ENCODE measurements around the gene SRRM1.
"Not testable (repeated sequence)": the region's sequence is repeated elsewhere in the genome, so short reads cannot be mapped to it uniquely, and the experiment has no call there.

The SRRM1 gene

DNA sequence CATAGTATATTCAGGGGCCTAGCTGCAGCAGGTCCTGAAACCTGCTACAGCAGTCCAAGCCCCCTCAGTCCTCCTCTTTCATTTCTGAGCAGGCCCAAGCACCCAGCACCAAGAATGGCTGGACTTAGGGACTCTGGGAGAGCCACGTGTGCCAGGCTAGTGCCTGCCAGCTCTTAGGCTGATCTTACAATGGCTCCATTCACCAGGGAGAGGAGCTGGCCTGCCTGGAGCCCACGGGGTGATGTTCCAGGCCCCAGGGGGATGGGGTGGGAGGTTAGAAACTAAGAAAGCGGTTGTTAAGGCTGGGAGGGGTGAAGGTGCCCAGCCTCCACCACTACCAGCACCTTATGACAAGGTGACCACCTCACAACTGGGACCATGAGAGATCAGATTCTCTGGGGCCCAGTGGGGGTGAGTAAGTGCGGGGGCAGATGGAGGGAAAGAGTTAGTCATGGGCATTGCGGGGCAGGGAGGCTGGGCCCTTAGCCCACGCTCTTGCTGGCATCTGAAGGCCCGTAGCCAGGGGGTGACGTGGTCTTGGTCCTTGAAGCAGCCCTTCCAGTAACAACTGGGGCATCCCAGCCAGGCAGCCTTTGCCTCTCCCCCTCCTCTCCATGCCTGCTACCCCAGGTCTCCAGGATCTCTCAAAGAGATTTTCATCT is 71.9 kb downstream of the SRRM1 start:
- no peak overlapping the region for H3K4me3 ChIP-seq (ENCODE audit: low read depth, low read length)

DNA sequence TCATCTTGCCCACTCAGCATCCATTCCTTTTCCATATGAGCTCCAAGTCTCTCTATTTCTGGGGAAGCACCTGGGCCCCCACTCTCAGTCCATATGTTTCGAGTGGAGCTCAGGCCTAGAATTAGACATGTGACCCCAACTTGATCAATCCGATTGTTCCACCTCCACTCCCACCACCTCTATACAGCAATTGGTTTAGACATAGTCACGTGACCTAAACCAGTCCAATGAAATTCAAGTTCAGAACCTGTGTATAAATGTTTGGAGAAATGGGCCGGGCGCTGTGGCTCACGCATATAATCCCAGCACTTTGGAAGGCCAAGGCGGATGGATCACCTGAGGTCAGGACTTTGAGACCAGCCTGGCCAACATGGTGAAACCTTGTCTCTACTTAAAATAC is 72.6 kb downstream of the SRRM1 start:
- no peak overlapping the region for H3K4me3 ChIP-seq (ENCODE audit: low read depth, low read length)

DNA sequence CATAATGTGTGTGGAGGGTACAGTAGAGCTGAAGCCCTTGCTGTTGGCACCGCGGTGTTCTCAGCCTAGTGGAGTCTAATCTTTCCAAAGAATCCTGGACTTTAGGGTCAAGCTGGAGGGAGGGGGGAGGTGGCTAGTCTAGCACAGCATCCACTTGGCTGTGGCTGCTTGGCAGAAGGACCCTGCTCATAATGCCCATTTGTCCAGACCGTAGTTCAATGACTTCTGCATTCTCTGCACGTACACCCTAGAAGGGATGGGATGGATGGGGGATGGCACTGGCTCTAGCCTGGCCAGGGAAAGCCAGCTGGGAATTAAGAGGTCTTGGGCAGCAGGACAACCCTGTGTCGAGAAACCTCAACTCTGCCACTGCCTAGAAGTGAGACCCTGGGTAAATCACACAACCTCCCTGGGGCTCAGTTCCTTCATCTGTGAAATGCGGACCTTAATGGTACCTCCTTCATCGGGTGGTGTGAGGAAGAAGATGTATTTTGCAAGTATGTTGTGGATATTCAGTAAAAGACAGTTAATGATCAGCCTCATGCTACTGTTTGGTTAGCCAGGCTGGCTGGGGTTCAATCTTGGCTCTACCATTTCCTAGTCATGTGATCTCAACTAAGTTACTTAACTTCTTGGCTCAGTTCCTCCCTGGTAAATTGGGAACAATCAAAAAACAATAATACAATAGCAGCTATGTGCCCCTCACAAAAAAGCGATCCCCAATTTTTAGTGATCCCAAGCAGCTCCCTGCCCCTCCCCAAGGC is 75.0 kb downstream of the SRRM1 start:
- no peak overlapping the region for H3K4me3 ChIP-seq (ENCODE audit: low read depth, low read length)

DNA sequence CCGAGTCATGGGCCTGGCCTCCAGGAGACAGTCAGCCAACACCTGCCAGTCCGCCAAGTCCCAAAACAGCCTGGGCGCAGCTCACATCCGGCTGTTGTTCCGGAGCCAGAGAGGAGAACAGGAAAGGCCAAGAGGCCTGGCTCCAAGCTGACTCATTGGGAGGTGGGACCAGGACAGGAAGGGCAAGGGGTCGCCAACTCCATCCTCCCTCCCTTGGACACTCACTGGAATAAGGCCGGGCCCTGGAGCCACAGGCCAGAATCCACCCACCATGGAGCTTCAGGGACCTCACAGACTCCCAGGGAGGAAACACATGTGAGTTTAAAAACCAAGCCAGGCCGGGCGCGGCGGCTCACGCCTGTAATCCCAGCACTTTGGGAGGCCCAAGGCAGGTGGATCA is 77.0 kb downstream of the SRRM1 start:
- no peak overlapping the region for H3K4me3 ChIP-seq (ENCODE audit: low read depth, low read length)

DNA sequence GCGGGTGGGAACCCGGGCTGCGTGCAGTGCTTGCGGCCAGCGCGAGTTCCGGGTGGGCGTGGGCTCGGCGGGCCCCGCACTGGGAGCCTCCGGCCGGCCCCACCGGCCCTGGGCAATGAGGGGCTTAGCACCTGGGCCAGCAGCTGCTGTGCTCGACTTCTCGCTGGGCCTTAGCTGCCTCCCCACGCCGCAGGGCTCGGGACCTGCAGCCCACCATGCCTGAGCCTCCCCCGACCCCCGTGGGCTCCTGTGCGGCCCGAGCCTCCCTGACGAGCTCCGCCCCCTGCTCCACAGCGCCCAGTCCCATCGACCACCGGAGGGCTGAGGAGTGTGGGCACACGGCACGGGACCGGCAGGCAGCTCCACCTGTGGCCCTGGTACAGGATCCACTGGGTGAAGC is 78.4 kb downstream of the SRRM1 start:
- no peak overlapping the region for H3K4me3 ChIP-seq (ENCODE audit: low read depth, low read length)

DNA sequence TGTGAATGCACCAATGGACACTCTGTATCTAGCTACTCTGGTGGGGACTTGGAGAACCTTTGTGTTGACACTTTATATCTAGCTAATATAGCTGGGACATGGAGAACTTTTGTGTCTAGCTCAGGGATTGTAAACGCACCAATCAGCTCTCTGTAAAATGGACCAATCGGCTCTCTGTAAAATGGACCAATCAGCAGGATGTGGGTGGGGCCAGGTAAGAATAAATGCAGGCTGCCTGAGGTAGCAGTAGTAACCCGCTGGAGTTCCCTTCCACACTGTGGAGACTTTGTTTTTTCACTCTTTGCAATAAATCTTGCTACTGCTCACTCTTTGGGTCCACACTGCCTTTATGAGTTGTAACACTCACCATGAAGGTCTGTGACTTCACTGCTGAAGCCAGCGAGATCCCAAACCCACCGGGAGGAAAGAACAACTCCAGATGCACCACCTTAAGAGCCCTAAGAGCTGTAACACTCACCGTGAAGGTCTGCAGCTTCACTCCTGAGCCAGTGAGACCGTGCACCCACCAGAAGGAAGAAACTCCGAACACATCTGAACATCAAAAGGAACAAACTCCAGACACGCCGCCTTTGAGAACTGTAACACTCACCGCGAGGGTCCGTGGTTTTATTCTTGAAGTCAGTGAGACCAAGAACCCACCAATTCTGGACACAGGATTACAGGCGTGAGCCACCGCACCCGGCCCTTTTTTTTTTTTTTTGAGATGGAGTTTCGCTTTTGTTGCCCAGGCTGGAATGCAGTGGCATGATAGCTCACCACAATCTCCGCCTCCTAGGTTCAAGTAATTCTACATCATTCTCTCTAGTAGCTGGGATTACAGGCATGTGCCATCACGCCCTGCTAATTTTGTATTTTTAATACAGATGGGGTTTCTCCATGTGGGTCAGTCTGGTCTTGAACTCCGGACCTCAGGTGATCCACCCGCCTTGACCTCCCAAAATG is 79.3 kb downstream of the SRRM1 start:
- H3K4me3 ChIP-seq (ENCODE audit: low read depth, low read length): not testable (repeated sequence)

Measured in iPS-11a (cell line).